ENCODE results near the gene NGLY1. TPM values are rescaled to one million over a fixed set of nuclear protein-coding genes. Genes with fewer than 3 reads are reported as not detected.

Gene NGLY1
- 32.8 TPM for total RNA-seq

- intact Hi-C loops (cut with DNase I) = no loop called here
Measured at GRCh38 chr3:25782938-25783660, at the start of gene NGLY1. TSS of gene NGLY1 (minus strand) at chr3:25783443. CDS start at chr3:25783390, 53 bp downstream.

GRCh38 chr3:25831578-25831977, 48.3 kb upstream of the NGLY1 start:
- intact Hi-C loops (cut with DNase I) = no loop called here
- ATAC-seq (no peak), DNase-seq (ENCODE audit: low spot score) (no peak)

More at GRCh38 chr3:25782938-25783660, at the start of gene NGLY1:
- DNase-seq (ENCODE audit: low spot score) (peak; percentile 91), ATAC-seq (peak; percentile 96)

- ATAC-seq (no peak), DNase-seq (ENCODE audit: low spot score) (no peak)
- intact Hi-C loops (cut with DNase I) = loop anchor here (1.0 kb wide), 1 partner anchor 26 kb away; no protein-coding TSS in a partner anchor
Measured at GRCh38 chr3:25830373-25831280, 47.4 kb upstream of the NGLY1 start.

GRCh38 chr3:25826510-25826909, 43.3 kb upstream of the NGLY1 start:
- ATAC-seq (no peak), DNase-seq (ENCODE audit: low spot score) (no peak)
- intact Hi-C loops (cut with DNase I) = no loop called here

- intact Hi-C loops (cut with DNase I) = no loop called here
- DNase-seq (ENCODE audit: low spot score) = no peak
- no peak for ATAC-seq
Measured at GRCh38 chr3:25823314-25823713, 40.1 kb upstream of the NGLY1 start.

GRCh38 chr3:25821746-25822573, 38.7 kb upstream of the NGLY1 start:
- DNase-seq (ENCODE audit: low spot score) (no peak), ATAC-seq (no peak)
- intact Hi-C loops (cut with DNase I) = no loop called here

- intact Hi-C loops (cut with DNase I) = no loop called here
- ATAC-seq (no peak), DNase-seq (ENCODE audit: low spot score) (no peak)
Measured at GRCh38 chr3:25820816-25821486, 37.7 kb upstream of the NGLY1 start.

- DNase-seq (ENCODE audit: low spot score) (no peak), ATAC-seq (peak; percentile 68)
- intact Hi-C loops (cut with DNase I) = no loop called here
Measured at GRCh38 chr3:25820366-25820765, 37.1 kb upstream of the NGLY1 start.

GRCh38 chr3:25818335-25818734, 35.1 kb upstream of the NGLY1 start:
- intact Hi-C loops (cut with DNase I) = no loop called here
- no peak for ATAC-seq
- DNase-seq (ENCODE audit: low spot score) = no peak

GRCh38 chr3:25817638-25818037, 34.4 kb upstream of the NGLY1 start:
- intact Hi-C loops (cut with DNase I) = no loop called here
- DNase-seq (ENCODE audit: low spot score) (no peak), ATAC-seq (no peak)

GRCh38 chr3:25817107-25817506, 33.9 kb upstream of the NGLY1 start:
- DNase-seq (ENCODE audit: low spot score) = no peak
- no peak for ATAC-seq
- intact Hi-C loops (cut with DNase I) = no loop called here

- no peak for DNase-seq (ENCODE audit: low spot score)
- intact Hi-C loops (cut with DNase I) = no loop called here
- ATAC-seq = no peak
Measured at GRCh38 chr3:25812644-25813043, 29.4 kb upstream of the NGLY1 start.

GRCh38 chr3:25804676-25805075, 21.4 kb upstream of the NGLY1 start:
- ATAC-seq (no peak), DNase-seq (ENCODE audit: low spot score) (no peak)
- intact Hi-C loops (cut with DNase I) = loop anchor here (1.0 kb wide), 1 partner anchor 26 kb away; no protein-coding TSS in a partner anchor

GRCh38 chr3:25803833-25804232, 20.6 kb upstream of the NGLY1 start:
- ATAC-seq (no peak), DNase-seq (ENCODE audit: low spot score) (no peak)
- intact Hi-C loops (cut with DNase I) = loop anchor here (1.0 kb wide), 1 partner anchor 26 kb away; no protein-coding TSS in a partner anchor

GRCh38 chr3:25801786-25802185, 18.5 kb upstream of the NGLY1 start:
- no peak for ATAC-seq

GRCh38 chr3:25789596-25790556, 6.6 kb upstream of the NGLY1 start, which contains the start of gene OXSM:
TSS of gene OXSM (plus strand) at chr3:25790090. CDS start at chr3:25791021, 931 bp downstream.
- DNase-seq (ENCODE audit: low spot score) (peak; percentile 90), ATAC-seq (peak; percentile 99)
- intact Hi-C loops (cut with DNase I) = no loop called here

More at GRCh38 chr3:25801786-25802185, 18.5 kb upstream of the NGLY1 start:
- intact Hi-C loops (cut with DNase I) = no loop called here
- DNase-seq (ENCODE audit: low spot score) = no peak

GRCh38 chr3:25789209-25789595, 6.0 kb upstream of the NGLY1 start:
- ATAC-seq (no peak), DNase-seq (ENCODE audit: low spot score) (no peak)
- intact Hi-C loops (cut with DNase I) = no loop called here

Data from sciatic nerve (tissue), 2 donors.